ENCODE measurements around the gene DAP3. TPM values are rescaled to one million over a fixed set of nuclear protein-coding genes. Genes with fewer than 3 reads are reported as not detected.

The DAP3 gene
- total RNA-seq (2022; extraction: Qiagen RNA extraction; ENCODE audit: low read depth): 111 to 150 TPM (median 113 TPM) in 5 replicates

DNA sequence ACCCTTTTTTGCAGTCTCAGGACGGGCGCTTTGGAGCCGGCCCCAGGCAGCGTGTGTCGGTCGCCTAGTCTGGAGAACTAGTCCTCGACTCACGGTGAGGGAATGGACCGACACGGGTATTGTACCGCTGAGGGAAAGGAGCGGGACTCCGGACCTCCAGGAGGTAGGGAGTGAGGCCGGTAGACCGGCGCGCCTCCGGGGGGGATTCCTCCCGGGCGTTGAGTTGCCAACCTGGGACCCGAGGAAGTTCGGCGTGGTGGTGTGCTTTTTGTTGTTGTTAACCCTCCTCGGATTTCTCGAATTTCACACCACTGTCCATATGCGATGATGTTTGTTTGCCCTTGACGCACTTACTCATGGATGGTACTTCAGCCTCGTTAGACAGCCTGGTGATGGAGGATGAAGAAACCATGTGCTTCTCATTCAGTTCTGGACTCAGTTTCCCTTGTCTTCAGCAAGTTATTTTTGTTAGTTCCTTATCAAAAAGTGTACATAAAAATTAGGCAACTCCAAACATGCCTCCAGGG lies at the start of gene DAP3:
Gene DAP3 (plus strand): TSS at position 11 of the 527 bp plus-strand sequence. CDS start 20,689 bp downstream, outside the sequence.

DNA sequence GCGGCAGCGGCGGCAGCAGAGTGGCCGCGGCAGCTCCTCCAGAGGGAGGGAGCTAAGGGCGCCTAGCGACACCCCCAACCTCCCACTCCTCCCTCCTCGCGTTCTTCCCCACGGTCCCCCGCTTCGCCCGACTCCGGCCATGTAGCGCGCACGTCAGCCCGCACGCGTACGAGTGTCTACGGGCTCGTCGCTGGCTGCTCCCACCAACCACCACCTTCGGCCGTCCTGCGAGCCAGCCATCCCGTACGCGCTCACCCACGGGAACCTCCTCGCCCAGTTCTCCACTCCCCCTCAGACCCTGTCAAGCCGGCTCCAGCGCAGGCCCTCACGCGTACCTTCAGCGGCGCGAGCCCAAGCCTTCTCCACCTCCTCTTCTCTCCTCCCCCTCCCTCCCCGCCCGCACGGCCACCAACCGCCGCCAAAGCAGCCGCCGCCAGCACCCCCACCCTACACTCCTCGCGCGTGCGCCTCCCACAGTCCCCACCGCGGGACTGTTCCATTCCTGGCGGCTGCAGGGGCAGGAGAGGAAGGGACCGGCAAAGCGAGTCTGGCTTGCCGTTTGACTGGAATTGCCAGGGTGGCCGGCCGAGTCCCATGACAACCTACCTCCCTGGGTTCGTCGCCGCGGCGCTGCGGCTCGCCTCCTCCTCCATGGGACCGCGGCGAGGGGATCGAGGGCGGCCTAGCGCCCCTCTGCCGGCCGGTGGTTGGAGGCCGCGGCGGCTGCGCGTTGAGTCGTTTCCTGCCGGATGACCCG lies 389 bp upstream of the DAP3 start, which contains the start of gene YY1AP1:
Gene YY1AP1 (minus strand): TSS at position 451 of the 757 bp plus-strand sequence. CDS start 8,338 bp downstream, outside the sequence.

Other genes with a start within 250 kb of the DAP3 start
- gene ASH1L, start 126.3 kb upstream of the DAP3 start, total RNA-seq (2022; extraction: Qiagen RNA extraction; ENCODE audit: low read depth): 8.9 to 12.8 TPM (median 11.1 TPM) in 5 replicates
- gene MSTO1, start 78.9 kb upstream of the DAP3 start, total RNA-seq (2022; extraction: Qiagen RNA extraction; ENCODE audit: low read depth): 35.6 to 48.0 TPM (median 43.2 TPM) in 5 replicates
- gene YY1AP1, start 317 bp upstream of the DAP3 start, total RNA-seq (2022; extraction: Qiagen RNA extraction; ENCODE audit: low read depth): 42.3 to 48.3 TPM (median 46.4 TPM) in 5 replicates
- 14.6 to 16.5 TPM (median 15.5 TPM) in 5 replicates for gene GON4L, start 168.1 kb downstream of the DAP3 start, total RNA-seq (2022; extraction: Qiagen RNA extraction; ENCODE audit: low read depth)
- 0.93 to 1.3 TPM (median 1.2 TPM) in 5 replicates for gene SYT11, start 170.5 kb downstream of the DAP3 start, total RNA-seq (2022; extraction: Qiagen RNA extraction; ENCODE audit: low read depth)
- 17.8 to 24.8 TPM (median 21.8 TPM) in 5 replicates for gene RIT1, start 222.3 kb downstream of the DAP3 start, total RNA-seq (2022; extraction: Qiagen RNA extraction; ENCODE audit: low read depth)
- 16.3 to 26.8 TPM (median 24.5 TPM) in 5 replicates for gene KHDC4, start 245.3 kb downstream of the DAP3 start, total RNA-seq (2022; extraction: Qiagen RNA extraction; ENCODE audit: low read depth)